A673 (cell line): ENCODE data around the gene AQP12A.

Experiments used
- CTCF ChIP-seq: fragments of 300-800, 200-600 bp; sonication (generic); conservative IDR thresholded peaks from 2 replicates; pipeline ENCODE4 v1.5.1; 2017; ENCODE audit warnings: low read depth, mild to moderate bottlenecking, antibody characterized with exemption, low read length, moderate library complexity, mixed read lengths
- EZH2 ChIP-seq: fragments of 200-600 bp; sonication (generic); IDR thresholded peaks from 2 replicates; pipeline ENCODE4 v1.6.1; 2017; ENCODE audit warnings: borderline replicate concordance, low read depth, mild to moderate bottlenecking, mixed read lengths, antibody characterized with exemption, low read length; ENCODE audit not compliant: poor library complexity, severe bottlenecking

GRCh38 chr2:240747256-240747655 is 55.6 kb downstream of the AQP12A start:
- TF ChIP-seq CTCF (no peak), EZH2 (no peak)
